ENCODE measurements around the gene ADAMTS19. TPM values are rescaled to one million over a fixed set of nuclear protein-coding genes. Genes with fewer than 3 reads are reported as not detected.

The ADAMTS19 gene
- total RNA-seq, 1 experiment from 2014 or later, result 20.3 TPM

- Histone ChIP-seq H2AFZ (ENCODE audit: low read length) (no peak overlapping the region), H3K23me2 (ENCODE audit: insufficient read length, low read depth, low read length, poor library complexity, severe bottlenecking) (no peaks in the 10 kb centered on the region), H3K4ac (ENCODE audit: low read depth, low read length) (no peak overlapping the region), H3K79me2 (ENCODE audit: insufficient read depth, low read length) (no peaks in the 10 kb centered on the region), H3K18ac (ENCODE audit: insufficient read length, low read depth, low read length) (no peak overlapping the region), H4K91ac (ENCODE audit: insufficient read length, low read depth, low read length) (no peak overlapping the region), H3K23ac (ENCODE audit: insufficient read length, low read depth, low read length) (no peak overlapping the region), H2BK12ac (ENCODE audit: insufficient read length, low read depth, low read length) (no peak overlapping the region), H2AK5ac (ENCODE audit: insufficient read length, low read length) (no peak overlapping the region), H3T11ph (ENCODE audit: low read length) (no peak overlapping the region), H2BK120ac (ENCODE audit: low read depth, low read length, poor library complexity, severe bottlenecking) (no peak overlapping the region), H3K4me1 (ENCODE audit: insufficient read depth, low read length) (no peaks in the 10 kb centered on the region), H2BK20ac (ENCODE audit: low read depth, low read length, poor library complexity, severe bottlenecking) (no peak overlapping the region), H4K8ac (replicated peaks; ENCODE audit: insufficient read length, low read depth, low read length) (no peak overlapping the region), H3K27ac (ENCODE audit: insufficient read length, low read depth, low read length) (no peak overlapping the region), H3K56ac (ENCODE audit: insufficient read length, low read depth, low read length) (no peak overlapping the region), H4K5ac (ENCODE audit: insufficient read length, low read depth, low read length) (no peak overlapping the region), H3K9me3 (ENCODE audit: control insufficient read depth, low read depth, low read length) (no peaks in the 10 kb centered on the region), H4K20me1 (ENCODE audit: control insufficient read depth, insufficient read depth, insufficient read length) (no peaks in the 10 kb centered on the region), H2BK5ac (ENCODE audit: insufficient read length, low read length) (no peak overlapping the region), H2BK15ac (ENCODE audit: low read depth, low read length) (no peak overlapping the region), H3K14ac (ENCODE audit: insufficient read depth, low read length) (no peak overlapping the region), H3K79me1 (ENCODE audit: insufficient read depth, low read depth, low read length, poor library complexity, severe bottlenecking) (no peaks in the 10 kb centered on the region), H3K4me2 (ENCODE audit: insufficient read depth, insufficient read length, low read length) (no peak overlapping the region), H3K9ac (ENCODE audit: extremely low read depth, insufficient read length, low read length) (no peak overlapping the region), H3K27me3 (ENCODE audit: insufficient read depth, low read length) (no peaks in the 10 kb centered on the region)
- TF ChIP-seq, protein P1, sequence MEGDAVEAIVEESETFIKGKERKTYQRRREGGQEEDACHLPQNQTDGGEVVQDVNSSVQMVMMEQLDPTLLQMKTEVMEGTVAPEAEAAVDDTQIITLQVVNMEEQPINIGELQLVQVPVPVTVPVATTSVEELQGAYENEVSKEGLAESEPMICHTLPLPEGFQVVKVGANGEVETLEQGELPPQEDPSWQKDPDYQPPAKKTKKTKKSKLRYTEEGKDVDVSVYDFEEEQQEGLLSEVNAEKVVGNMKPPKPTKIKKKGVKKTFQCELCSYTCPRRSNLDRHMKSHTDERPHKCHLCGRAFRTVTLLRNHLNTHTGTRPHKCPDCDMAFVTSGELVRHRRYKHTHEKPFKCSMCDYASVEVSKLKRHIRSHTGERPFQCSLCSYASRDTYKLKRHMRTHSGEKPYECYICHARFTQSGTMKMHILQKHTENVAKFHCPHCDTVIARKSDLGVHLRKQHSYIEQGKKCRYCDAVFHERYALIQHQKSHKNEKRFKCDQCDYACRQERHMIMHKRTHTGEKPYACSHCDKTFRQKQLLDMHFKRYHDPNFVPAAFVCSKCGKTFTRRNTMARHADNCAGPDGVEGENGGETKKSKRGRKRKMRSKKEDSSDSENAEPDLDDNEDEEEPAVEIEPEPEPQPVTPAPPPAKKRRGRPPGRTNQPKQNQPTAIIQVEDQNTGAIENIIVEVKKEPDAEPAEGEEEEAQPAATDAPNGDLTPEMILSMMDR (conservative IDR thresholded peaks at IDR 0.05), result no peak
- H3K27ac Mint-ChIP-seq, result no peak overlapping the region
- no peaks in the 10 kb centered on the region for H3K4me1 Mint-ChIP-seq
- WGBS (ENCODE audit: extremely low coverage, insufficient read length, low lambda C conversion rate), result no CpG with 5 or more reads among the region's 1 CpG
- H3K9me3 Mint-ChIP-seq, result peaks cover 3% of the 10 kb centered on the region in 2 experiments; a peak in 2 of 5 replicates
- DNase-seq, result no peak
- no peaks in the 10 kb centered on the region for H3K27me3 Mint-ChIP-seq (ENCODE audit: low read depth)
- H3K36me3 Mint-ChIP-seq (ENCODE audit: insufficient read depth in 1 of 3, low read depth in 3 of 3), result peaks cover 18 to 20% (median 19%) of the 10 kb centered on the region in 3 experiments; a peak in 6 of 7 replicates
- no peak overlapping the region for H3K4me3 Mint-ChIP-seq
Observed at GRCh38 chr5:129608350-129608749, 148.3 kb downstream of the ADAMTS19 start.
